ENCODE measurements around the gene STRN4.

DNA sequence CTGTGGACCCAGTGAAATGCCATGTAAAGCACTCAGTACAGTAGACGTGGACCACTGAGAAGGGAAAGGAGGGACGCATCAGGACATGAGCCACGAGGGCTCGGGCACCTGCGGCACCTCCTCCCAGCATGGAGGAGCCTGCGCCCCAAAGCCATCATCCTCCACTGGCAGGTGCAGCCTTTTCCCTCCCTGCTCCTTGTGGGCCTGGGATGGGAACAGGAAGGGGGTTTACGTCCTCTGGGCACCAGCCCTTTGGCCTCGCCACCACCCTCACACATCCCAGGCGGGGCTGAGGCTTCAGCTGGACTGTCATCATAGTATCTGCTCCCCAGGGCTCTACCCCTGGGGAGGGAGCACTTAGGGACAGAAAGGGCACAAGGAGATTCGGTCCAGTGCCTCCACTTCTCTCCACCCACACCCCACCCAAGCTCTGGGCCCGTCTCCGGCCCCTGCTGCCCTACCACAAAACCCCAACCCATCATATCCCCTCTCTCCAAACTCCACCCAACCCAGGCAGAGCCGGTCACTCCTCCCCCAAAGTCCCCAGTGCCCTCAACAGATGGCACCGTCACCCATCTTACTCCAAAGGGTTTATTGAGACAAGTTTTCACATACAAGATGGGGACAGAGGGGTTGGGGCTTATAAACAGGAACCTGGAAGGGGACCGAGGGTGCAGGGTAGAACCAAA, 27.2 kb downstream of the STRN4 start:
- TF ChIP-seq, protein P1, sequence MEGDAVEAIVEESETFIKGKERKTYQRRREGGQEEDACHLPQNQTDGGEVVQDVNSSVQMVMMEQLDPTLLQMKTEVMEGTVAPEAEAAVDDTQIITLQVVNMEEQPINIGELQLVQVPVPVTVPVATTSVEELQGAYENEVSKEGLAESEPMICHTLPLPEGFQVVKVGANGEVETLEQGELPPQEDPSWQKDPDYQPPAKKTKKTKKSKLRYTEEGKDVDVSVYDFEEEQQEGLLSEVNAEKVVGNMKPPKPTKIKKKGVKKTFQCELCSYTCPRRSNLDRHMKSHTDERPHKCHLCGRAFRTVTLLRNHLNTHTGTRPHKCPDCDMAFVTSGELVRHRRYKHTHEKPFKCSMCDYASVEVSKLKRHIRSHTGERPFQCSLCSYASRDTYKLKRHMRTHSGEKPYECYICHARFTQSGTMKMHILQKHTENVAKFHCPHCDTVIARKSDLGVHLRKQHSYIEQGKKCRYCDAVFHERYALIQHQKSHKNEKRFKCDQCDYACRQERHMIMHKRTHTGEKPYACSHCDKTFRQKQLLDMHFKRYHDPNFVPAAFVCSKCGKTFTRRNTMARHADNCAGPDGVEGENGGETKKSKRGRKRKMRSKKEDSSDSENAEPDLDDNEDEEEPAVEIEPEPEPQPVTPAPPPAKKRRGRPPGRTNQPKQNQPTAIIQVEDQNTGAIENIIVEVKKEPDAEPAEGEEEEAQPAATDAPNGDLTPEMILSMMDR (IDR thresholded peaks at IDR 0.05): no peak
- no peak for TF ChIP-seq POLR2A (IDR thresholded peaks at IDR 0.05)

Measured in tibial nerve (tissue), 3 donors.